Limb (tissue), 2 donors: ENCODE measurements around the gene IGFBPL1.
"Not testable (repeated sequence)": the region's sequence is repeated elsewhere in the genome, so short reads cannot be mapped to it uniquely, and the experiment has no call there.

Source experiments
- DNase-seq, 2 donors: peaks; one replicate each; pipeline ENCODE4 v3.0.0-alpha.2; 2016; ENCODE audit errors: extremely low spot score in 2 of 2

IGFBPL1 gene, protein sequence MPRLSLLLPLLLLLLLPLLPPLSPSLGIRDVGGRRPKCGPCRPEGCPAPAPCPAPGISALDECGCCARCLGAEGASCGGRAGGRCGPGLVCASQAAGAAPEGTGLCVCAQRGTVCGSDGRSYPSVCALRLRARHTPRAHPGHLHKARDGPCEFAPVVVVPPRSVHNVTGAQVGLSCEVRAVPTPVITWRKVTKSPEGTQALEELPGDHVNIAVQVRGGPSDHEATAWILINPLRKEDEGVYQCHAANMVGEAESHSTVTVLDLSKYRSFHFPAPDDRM

DNA sequence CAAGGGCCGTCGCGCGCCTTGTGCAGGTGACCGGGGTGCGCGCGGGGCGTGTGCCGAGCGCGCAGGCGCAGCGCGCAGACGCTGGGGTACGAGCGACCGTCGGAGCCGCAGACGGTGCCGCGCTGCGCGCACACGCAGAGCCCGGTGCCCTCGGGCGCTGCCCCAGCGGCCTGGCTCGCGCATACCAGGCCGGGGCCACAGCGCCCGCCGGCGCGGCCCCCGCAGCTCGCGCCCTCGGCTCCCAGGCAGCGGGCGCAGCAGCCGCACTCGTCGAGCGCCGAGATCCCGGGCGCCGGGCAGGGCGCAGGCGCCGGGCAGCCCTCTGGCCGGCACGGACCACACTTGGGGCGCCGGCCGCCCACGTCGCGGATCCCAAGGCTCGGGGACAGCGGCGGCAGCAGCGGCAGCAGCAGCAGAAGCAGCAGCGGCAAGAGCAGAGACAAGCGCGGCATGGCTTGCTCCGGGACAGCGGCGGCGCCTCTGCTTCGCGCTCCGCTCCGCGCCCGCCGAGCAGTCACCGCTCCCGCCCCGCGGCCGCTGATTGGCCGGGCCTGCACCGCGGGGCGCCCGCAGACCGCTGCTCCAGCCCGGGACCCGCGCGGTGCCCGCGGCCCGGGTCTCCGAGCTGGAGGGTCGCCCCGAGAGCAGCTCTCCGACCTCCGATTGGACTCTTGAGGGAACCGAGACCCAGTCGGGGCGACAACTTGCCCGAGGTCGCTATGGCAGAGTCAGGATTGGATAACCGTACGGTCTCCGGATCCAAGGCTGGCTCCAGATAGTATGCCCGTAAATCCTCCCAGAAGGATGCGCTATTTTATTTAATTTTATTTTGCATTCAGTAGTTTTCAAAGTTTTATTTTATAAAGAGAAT is at the start of gene IGFBPL1:
Gene IGFBPL1 (minus strand): TSS at position 482 of the 871 bp plus-strand sequence. CDS start 30 bp downstream, at position 452.
- DNase-seq = peak; percentile 10 to 72

- not testable (repeated sequence) for DNase-seq
Observed at GRCh38 chr9:38472583-38473249, 48.5 kb upstream of the IGFBPL1 start.

DNA sequence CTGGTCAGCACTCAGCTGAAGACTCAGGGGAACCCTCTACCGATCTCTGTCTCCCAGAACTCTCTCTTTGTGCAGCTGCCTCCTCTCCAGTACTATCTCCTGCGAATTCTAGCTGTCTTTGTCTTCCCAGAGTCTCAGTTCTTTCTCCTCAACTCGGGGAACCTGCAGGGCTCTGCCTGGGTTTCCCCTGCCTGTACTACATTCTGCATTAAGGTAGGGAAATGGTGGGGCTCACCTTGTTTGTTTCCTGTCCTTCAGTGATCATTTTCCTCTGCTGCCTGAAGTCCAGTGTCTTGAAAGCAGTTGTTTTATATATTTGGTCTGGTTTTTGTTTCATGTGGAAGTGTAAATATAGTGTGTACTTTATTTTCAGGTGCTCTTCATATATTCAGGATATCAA is 43.1 kb upstream of the IGFBPL1 start:
- DNase-seq = no peak

DNA sequence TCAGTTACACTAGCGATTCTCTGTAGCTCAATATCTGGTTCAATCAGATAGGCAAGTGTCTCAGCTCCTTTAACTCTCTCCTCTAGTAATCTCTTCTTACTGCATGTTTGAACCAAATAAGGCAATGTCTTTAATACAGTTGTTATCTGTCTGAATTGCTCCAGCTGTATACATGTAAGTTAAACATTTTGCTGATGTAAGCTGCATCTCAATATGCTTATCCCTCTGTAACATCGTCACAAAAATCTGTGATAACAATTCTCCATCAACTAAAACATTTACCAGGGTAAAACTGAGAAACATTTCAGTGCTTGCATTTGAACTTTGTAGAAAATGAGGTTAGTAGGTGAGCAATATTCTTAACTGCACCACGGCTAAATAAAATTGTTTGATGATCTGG is 29.6 kb upstream of the IGFBPL1 start:
- DNase-seq = no peak

DNA sequence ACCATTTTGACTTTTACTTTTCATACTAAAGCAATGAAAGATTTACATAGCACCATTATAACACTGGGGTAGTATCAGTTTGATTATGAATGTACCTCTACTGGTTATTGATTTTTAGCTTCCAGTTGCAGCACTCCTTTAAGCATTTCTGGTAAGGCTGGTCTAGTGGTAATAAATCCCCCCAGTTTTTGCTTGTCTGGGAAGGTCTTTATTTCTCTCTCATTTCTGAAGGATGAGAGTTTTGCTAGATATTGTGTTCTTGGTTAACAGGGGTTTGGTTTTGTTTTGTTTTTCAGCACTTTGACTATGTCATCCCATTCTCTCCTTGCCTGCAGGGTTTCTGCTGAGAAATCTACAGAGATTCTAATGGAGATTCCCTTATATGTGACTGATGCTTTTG is 26.9 kb upstream of the IGFBPL1 start:
- DNase-seq = no peak

DNA sequence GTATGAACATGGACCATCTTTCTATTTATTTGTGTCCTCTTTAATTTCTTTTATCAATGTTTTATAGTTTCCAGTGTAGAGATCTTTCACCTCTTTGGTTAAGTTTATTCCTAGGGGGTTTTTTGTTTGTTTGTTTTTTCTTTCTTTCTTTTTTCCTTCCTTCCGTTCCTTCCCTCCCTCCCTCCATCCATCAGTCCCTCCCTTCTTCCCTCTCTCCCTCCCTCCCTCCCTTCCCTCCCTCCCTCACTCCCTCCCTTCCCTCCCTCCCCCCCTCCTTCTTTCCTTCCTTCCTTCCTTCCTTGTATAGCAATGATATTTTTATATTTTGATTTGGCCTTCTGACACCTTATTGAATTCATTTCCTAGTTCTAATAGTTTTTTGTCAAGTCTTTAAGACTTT is 23.4 kb upstream of the IGFBPL1 start:
- DNase-seq = no peak

- no peak for DNase-seq
Observed at GRCh38 chr9:38445154-38446043, 21.1 kb upstream of the IGFBPL1 start.

- DNase-seq = no peak
Observed at GRCh38 chr9:38443597-38443996, 19.3 kb upstream of the IGFBPL1 start.

DNA sequence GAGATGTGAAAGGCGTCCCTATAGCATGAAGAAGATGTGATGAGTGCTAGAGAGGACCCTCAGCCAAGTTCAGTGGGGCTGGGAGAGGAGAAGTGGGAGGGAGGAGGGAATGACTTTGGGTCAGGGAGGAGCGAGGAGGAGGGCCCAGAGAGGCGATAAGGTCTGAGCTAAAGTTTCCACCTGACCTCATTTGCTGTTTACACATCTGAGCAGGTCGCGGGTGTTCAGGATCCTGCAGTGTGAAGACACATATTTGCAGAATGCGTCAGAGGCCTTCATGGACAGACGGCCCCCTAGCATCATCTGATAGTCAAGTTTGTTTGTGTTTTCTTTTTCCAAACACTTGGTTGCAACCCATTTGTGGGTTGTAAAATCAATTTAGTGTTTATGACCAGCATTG is 18.9 kb upstream of the IGFBPL1 start:
- no peak for DNase-seq

DNA sequence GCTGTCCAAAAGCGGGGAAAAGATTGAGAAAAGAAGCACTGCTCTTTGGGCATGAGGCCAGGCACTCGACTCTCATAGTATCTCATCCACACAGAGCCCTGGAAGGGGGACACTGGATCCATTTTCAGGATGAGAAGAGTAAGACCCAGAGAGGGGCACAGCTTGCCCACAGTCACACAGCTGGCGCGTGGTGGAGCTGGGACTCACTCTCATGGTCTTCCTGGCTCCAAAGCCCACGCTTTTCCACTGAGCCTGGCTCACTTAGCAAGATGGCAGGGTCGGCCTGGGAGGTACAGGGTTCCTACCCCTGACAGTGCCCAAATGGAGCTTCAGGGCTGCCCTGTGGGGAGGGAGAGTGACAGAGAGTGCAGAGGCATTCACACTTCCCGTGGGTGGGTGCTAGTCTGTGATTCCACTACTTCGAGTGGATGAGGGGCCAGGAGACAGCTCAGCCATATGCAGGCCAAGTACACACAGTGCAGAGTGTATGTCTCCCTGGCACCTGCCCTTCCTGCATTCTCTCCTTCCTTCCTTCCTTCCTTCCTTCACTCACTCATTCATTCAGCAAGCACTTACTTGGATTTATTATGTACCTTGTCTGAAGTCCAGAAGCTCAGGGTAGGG is 18.3 kb upstream of the IGFBPL1 start:
- no peak for DNase-seq

DNA sequence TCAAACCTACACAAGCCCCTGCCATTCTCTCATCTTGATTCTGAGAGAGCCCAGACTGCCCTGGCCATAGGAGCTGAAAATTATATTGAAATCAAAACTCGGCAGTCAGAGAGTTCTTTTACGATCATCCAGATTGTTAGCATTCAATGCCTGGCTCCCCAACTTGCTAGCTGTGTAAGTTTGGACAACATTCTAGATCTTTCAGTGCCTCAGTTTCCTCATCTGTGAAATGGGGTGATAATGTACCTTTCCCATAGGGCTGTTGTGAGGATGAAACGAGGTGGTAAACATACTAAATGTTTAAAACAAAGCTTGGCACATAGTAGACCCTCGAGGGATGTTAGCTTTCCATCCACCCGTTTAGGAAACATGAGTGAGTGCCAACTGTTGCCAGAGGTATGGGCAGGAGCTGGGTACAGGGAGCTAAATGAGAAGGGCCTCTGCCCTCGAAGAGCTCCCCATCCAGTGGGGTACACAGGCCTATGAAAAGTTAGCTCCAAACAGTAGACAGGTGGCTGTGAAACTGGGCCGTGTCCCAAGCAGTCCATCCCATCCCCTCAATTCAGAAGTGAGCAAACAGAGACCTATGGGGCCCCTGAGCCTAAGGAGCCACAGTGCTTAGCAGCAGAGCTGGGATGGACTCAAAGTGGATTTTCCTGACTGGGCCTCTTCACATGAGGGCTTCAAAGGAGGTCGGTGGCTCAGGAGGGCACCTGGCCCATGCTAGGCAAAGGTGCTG is 17.3 kb upstream of the IGFBPL1 start:
- DNase-seq = no peak

DNA sequence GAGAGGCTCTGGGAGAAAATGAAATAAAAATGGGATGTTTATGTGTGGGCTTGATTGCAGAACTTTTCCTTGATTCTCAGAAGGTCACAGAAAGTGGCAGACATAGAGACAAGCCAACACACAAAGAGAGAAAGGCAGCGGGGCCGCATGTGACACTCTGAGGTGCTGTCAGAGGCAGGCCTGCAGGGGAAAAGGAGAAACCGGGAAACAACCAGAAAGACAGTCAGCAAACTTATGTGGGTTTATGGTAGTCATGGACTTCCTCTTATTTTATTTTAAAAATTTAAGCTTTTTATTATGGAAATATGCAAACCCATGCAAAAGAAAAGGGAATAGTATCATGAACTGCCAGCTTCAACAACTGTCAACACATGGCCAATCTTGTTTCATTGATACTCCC is 16.3 kb upstream of the IGFBPL1 start:
- DNase-seq = no peak

GRCh38 chr9:38439916-38440301 is 15.7 kb upstream of the IGFBPL1 start:
- DNase-seq = no peak

DNA sequence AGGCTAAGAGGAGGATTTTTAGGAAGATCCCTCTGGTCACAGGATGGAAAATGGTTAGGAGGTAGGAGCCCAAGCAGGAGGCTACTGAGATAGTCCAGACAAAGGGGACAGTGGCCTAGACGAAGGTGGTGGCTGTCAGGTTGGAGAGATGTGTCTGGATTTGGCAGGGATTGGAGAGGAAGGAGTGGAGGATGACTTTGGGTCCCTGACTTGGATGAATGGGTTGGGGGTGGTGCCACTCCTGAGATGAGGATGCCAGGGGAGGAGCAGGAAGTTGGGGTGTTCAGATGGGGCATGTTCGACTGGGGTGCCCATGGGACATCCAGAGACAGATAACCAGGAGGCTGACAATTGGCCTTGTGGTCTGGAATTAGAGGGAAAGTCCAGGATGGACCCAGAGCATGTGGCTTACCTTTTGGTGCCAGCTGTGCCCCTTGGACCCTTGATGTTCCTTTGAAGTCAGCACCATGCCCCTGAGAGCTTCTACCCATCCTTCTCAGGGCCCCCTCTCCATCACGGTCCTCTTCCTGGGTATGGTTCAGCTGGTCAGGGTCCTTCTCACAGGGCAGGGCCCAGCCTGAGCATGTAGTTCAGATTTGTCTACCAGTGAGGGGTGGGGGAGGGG is 15.1 kb upstream of the IGFBPL1 start:
- no peak for DNase-seq

- peak in 1 of 2 donors; percentile 10 for DNase-seq
Observed at GRCh38 chr9:38437193-38437823, 13.1 kb upstream of the IGFBPL1 start.

DNA sequence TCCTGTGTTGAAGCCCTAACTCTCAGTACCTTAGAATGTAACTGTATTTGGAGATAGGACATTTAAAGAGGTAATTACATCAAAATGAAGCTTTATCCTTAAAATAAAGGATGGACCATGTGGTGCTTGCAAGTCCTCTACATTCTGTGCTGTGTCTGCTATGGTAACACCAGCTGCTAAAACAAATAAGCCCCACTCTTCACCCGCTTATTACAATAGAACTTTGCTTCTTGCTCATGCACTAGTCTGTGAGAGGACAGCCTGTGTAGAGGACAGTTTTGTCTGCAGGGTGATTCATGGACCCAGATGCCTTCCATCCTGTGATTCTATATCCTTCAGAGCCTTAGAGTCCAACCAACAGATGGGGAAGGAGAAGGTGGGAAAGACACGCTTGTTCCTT is 12.5 kb upstream of the IGFBPL1 start:
- no peak for DNase-seq

DNA sequence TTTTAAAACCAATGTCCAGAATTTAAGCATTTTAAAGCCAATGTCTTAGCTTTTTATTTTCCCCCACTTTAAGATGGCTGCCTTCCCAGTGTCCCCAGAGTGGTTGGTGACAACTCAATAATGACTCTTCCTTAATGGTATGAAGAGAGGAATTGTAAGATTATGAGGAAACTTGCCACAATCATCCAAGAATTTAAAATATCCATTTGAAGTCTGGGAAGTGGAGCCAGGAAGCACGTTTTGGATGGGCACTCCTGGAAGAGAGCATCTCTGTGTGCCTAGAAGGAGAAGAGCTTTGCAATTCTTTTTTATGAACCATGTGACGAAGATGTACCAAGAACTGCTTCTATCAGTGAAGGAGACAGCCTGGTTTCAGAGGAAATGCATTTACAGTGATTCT is 11.3 kb upstream of the IGFBPL1 start:
- no peak for DNase-seq

- no peak for DNase-seq
Observed at GRCh38 chr9:38434853-38435252, 10.6 kb upstream of the IGFBPL1 start.

- DNase-seq = no peak
Observed at GRCh38 chr9:38434365-38434764, 10.1 kb upstream of the IGFBPL1 start.
